ENCODE data around the gene APOM. TPM values are rescaled to one million over a fixed set of nuclear protein-coding genes. Genes with fewer than 3 reads are reported as not detected.

Gene APOM
- total RNA-seq, 2 experiments from 2014 or later = 3.1 to 4.6 TPM

DNA sequence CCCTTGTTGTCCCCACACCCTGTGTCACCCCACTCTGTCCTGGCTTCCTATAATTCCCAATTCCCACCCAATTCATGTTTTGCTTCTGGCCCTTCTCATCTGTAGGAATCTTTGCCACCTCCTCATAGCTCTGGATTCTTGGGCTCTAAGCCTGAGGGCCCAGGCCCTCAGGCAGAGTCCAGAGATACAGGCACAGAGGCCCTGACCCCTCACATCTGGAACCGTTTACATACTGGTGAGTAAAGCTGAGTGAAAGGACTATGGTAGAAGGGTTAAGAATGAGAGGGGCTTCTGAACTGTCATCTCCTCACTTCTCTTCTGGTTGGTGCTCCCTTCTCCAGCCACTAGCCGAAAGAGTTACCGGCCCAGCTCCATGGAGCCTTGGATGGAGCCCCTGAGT is 21.6 kb upstream of the APOM start:
- POLR2A ChIA-PET = interaction anchor here (1.0 kb wide), 1 partner anchor 13 kb away, joined by 7 read pairs; the partner anchor contains the start of gene PRRC2A
- Mint-ChIP-seq H3K4me1 (peaks cover 1% of the 10 kb centered on the region), H3K9me3 (no peaks in the 10 kb centered on the region), H3K4me3 (no peak overlapping the region), H3K27ac (no peak overlapping the region), H3K27me3 (no peaks in the 10 kb centered on the region), H3K36me3 (peaks cover 35% of the 10 kb centered on the region)
- ATAC-seq (ENCODE audit: low read depth) = no peak
- no peak for DNase-seq

DNA sequence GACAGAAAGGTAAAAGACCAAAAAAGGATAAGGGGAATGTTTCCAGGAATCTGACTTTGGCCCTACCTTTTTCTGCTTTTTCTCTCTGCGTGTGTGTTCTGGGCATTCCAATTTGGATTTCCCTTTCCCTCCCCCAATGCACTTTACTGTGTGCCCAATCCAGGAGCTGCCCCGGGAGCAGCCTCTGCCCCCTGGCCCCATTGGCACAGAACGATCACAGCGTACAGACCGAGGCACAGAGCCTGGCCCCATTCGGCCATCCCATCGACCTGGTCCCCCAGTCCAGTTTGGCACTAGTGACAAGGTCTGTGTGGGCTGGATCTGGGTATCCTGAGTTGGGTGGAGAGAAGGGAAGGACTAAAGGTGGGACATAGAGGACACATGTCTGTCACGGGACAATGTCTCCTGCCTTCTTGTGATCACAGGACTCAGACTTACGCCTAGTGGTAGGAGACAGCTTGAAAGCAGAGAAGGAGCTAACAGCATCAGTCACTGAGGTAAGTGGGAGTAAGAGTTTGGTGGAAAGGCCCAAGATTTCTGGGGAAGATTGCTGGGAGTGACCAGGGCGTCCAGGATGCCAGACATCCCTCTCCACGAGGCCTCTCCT is 20.6 kb upstream of the APOM start:
- Mint-ChIP-seq H3K27ac (no peak overlapping the region), H3K9me3 (no peaks in the 10 kb centered on the region), H3K4me3 (no peak overlapping the region), H3K27me3 (no peaks in the 10 kb centered on the region), H3K36me3 (peaks cover 30% of the 10 kb centered on the region), H3K4me1 (peaks cover 6% of the 10 kb centered on the region)
- POLR2A ChIA-PET = interaction anchor here (1.0 kb wide), 1 partner anchor 8 kb away, joined by 3 read pairs; no protein-coding TSS in a partner anchor
- ATAC-seq (ENCODE audit: low read depth) (no peak), DNase-seq (no peak)

DNA sequence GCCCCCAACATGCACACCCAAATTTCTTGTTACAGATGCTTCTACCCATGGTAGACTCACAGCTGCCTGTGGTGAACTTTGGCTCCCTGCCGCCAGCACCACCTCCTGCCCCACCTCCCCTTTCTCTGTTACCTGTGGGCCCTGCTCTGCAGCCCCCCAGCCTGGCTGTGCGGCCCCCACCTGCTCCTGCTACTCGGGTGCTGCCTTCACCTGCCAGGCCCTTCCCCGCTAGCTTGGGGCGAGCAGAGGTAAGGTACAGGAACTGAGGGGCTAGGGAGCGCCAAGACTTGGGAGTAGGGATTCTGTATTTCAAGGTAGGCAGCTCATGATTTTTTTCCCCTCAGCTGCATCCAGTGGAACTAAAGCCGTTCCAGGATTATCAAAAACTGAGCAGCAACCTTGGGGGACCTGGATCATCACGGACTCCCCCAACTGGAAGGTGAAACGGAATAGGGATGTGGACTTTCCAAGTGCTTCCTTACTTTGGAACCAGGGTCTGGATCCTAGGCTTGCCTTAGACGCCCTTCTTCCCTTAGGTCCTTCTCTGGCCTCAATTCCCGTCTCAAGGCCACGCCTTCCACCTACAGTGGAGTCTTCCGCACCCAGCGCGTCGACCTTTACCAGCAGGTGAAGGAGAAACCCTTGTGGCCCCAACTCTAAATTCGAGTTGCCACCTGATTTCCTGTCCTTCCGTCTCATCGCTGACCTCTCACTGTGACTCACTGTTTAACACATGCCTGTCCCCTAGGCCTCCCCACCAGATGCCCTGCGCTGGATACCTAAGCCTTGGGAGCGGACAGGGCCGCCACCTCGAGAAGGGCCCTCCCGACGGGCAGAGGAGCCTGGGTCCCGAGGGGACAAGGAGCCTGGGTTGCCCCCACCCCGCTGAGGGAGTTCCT is 18.7 kb upstream of the APOM start:
- peaks cover 20% of the 10 kb centered on the region for H3K36me3 Mint-ChIP-seq
- no peaks in the 10 kb centered on the region for H3K27me3 Mint-ChIP-seq
- peaks cover 9% of the 10 kb centered on the region for H3K4me1 Mint-ChIP-seq
- H3K27ac Mint-ChIP-seq = peak overlapping the region; percentile 51
- no peak overlapping the region for H3K4me3 Mint-ChIP-seq
- DNase-seq (no peak), ATAC-seq (ENCODE audit: low read depth) (no peak)
- no peaks in the 10 kb centered on the region for H3K9me3 Mint-ChIP-seq
- POLR2A ChIA-PET = interaction anchor here (0.6 to 1.6 kb wide), 3 partner anchors 10 to 18 kb away, joined by 3 to 6 read pairs (median 4); partner anchors contain the start of gene PRRC2A

DNA sequence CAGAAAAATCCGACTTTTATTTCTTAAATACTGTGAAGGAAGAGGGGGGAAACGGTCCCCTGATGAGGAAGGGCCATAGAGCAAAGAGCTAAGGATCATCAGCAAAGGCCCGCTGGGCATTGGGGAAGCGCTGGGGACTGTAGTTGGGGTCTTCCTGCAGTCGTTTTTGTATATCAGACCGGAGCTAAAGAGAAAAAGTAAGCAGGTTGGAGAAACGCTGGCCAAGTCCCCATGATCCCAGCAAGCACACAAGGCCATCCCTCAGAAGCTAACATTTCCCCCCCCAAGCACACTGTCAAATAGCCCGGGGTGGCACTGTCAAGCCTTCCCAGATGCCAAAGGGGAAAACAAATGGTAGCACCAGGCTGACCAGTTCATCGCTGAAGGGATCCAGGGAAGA is 16.7 kb upstream of the APOM start:
- Mint-ChIP-seq H3K27me3 (no peaks in the 10 kb centered on the region), H3K4me1 (peaks cover 8% of the 10 kb centered on the region), H3K27ac (no peak overlapping the region), H3K9me3 (no peaks in the 10 kb centered on the region), H3K4me3 (no peak overlapping the region), H3K36me3 (peaks cover 18% of the 10 kb centered on the region)
- no peak for DNase-seq
- ATAC-seq (ENCODE audit: low read depth) = no peak
- POLR2A ChIA-PET = interaction anchor here (0.5 to 2.4 kb wide), 5 partner anchors 11 to 42 kb away, joined by 3 to 10 read pairs (median 3); partner anchors contain the start of gene BAG6

DNA sequence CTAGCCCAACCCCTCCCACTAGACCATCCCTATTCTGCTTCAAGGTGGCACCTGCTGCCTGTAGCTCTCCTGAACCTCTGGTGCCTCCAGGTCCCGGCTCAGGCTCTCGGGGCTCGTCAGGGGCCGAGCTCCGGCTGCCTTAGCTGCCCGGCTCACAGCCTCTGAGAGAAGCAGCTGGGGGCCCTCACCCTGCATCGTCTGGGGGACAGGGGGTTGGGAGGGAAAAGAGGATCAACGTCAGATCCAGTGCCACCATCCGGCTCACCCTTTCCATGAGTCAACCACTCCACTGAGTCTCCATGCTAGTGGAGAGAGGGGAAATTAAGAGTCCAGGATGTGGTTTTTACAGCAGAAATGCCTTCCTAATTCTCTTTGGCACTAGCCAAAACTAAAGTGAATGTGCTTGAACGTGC is 16.2 kb upstream of the APOM start:
- Mint-ChIP-seq H3K4me1 (peaks cover 8% of the 10 kb centered on the region), H3K27me3 (no peaks in the 10 kb centered on the region), H3K9me3 (no peaks in the 10 kb centered on the region), H3K27ac (no peak overlapping the region), H3K4me3 (no peak overlapping the region), H3K36me3 (peaks cover 17% of the 10 kb centered on the region)
- DNase-seq = no peak
- ATAC-seq (ENCODE audit: low read depth) = no peak
- POLR2A ChIA-PET = interaction anchor here (0.7 to 2.4 kb wide), 5 partner anchors 11 to 21 kb away, joined by 3 to 10 read pairs (median 3); partner anchors contain the start of genes BAG6 and C6orf47

DNA sequence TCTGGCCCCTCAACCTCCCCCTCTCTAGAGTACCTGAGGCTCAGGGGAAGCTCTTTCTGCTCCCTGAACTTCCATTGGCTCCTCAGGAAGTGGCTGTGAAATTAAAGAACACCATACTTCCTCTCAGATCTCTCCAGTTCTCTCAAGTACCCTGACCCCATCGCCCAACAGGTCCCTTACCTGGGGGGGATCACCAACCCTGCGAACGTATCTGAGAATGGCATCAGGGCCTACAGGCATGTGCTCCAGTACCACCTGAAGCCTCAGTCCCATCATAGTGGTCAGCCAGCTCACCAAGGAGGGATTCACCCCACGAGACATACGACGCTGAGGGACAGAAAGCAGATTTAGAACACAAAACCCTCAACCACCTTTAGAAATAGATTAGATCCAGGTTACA is 15.1 kb upstream of the APOM start:
- DNase-seq = no peak
- POLR2A ChIA-PET = interaction anchor here (1.3 to 2.4 kb wide), 2 partner anchors 12 to 13 kb away, joined by 5 to 10 read pairs; partner anchors contain the start of gene BAG6
- no peak overlapping the region for H3K27ac Mint-ChIP-seq
- peaks cover 17% of the 10 kb centered on the region for H3K36me3 Mint-ChIP-seq
- no peaks in the 10 kb centered on the region for H3K9me3 Mint-ChIP-seq
- H3K4me3 Mint-ChIP-seq = no peak overlapping the region
- peaks cover 12% of the 10 kb centered on the region for H3K4me1 Mint-ChIP-seq
- ATAC-seq (ENCODE audit: low read depth) = no peak
- H3K27me3 Mint-ChIP-seq = no peaks in the 10 kb centered on the region

DNA sequence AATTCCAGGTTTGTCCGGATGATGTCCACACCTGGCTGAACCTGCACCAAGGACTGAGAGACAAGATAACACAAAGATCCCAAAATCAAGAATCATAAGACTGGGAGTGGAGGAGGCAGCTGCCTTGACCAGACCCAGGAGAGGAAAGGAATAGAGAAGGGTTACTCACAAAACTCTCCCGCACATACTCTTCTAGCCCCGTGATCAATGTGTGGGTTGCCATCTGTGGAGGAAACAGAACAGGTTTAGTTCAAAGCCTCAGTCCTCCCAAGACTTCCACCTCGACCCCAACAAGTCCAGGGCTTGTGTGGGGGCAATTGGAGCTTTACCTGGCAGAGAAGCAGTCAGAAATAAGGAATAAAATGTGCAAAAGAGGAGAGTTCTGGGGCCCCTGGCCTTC is 14.3 kb upstream of the APOM start:
- Mint-ChIP-seq H3K27ac (peak overlapping the region; percentile 8), H3K4me1 (peaks cover 13% of the 10 kb centered on the region), H3K4me3 (no peak overlapping the region), H3K27me3 (no peaks in the 10 kb centered on the region), H3K36me3 (peaks cover 18% of the 10 kb centered on the region), H3K9me3 (no peaks in the 10 kb centered on the region)
- ATAC-seq (ENCODE audit: low read depth) = no peak
- POLR2A ChIA-PET = no interaction called here
- DNase-seq = no peak

DNA sequence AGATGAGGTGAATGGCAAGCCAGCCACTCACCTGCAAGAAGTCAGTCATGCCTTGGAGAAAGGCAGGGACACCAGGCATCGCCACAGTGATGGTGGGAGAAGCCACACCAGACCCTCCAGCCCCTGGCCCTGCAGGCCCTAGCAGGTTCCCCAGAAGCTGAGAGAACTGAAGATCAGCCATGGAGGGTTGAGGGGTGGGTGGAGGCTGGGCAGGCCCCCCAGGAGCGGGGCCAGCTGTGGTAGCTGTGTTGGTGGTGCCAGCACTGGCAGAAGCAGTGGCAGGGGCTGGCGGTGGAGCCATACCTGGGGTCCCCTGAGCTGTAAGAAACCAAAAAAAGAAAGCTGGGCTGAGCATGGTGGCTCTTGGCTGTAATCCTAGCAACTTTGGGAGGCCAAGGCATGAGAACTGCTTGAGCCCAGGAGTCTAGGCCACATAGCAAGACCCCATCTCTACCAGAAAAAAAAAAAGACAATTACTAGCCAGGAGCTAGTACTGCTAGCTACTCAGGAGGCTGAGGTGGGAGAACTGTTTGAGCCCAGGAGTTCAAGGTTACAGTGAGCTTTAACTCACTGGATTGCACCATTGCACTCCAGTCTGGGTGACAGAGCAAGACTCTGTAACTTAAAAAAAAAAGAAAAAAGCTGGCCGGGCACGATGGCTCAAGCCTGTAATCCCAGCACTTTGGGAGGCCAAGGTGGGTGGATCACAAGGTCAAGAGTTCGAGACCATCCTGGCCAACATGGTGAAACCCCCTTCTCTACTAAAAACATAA is 12.7 kb upstream of the APOM start:
- peaks cover 17% of the 10 kb centered on the region for H3K36me3 Mint-ChIP-seq
- H3K9me3 Mint-ChIP-seq = no peaks in the 10 kb centered on the region
- peak overlapping the region; percentile 21 for H3K27ac Mint-ChIP-seq
- POLR2A ChIA-PET = interaction anchor here (1.3 kb wide), 1 partner anchor 9 kb away, joined by 7 read pairs; no protein-coding TSS in a partner anchor
- no peaks in the 10 kb centered on the region for H3K27me3 Mint-ChIP-seq
- H3K4me3 Mint-ChIP-seq = no peak overlapping the region
- H3K4me1 Mint-ChIP-seq = peaks cover 13% of the 10 kb centered on the region
- no peak for ATAC-seq (ENCODE audit: low read depth)
- DNase-seq = no peak

DNA sequence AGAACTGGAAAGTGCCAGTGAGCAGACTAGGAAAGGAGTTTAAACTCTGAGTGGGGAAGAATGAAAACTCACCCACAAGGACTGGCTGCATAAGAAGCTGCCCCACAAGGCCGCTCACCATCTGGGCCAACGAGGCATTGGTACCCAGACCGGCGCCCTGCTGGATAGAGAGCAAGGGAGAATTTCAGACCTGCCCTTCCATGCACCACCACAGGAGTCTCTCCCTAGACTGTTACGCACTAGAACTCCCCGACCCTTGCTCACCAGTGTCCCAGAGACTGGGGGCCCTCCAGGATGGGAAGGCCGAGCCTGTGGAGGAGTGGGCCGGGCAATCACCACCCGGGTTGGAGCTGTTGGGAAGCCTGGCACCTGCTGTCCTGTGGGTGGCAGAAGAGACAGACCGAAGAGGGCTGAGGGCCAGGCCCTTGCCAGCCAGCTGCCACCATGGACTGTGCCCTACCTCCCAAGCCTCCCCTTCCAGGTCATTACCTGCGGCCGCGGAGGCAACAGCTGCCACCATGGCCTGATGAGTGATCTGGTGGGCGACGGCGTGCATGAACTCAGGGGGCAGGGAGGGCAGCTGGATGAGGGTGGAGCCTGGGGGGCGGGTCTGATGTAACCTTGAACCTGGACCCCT is 11.8 kb upstream of the APOM start:
- Mint-ChIP-seq H3K36me3 (peaks cover 18% of the 10 kb centered on the region), H3K9me3 (no peaks in the 10 kb centered on the region), H3K4me1 (peaks cover 16% of the 10 kb centered on the region), H3K27ac (no peak overlapping the region), H3K27me3 (no peaks in the 10 kb centered on the region), H3K4me3 (no peak overlapping the region)
- POLR2A ChIA-PET = interaction anchor here (0.7 to 0.8 kb wide), 2 partner anchors 21 to 177 kb away, joined by 3 read pairs; no protein-coding TSS in a partner anchor
- ATAC-seq (ENCODE audit: low read depth) (no peak), DNase-seq (no peak)

DNA sequence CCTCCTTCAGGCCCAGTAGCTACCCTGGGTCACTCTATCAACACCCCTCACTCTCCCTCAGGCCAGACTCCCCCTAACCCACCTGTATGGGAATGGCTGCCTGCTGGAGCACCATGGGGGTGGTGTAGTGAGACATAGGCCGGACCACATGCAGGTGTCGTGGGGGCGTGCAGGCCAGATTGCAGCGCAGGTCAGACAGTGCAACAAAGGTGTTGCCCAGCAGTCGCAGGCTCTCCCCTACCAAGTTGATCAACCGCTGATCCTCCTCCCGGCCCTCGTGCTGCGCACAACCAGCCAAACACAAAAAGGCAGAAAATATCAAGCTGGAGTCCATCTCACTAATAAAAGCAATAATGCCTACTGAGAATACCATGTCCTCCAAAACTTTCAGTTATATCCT is 10.4 kb upstream of the APOM start:
- Mint-ChIP-seq H3K4me1 (peaks cover 17% of the 10 kb centered on the region), H3K27ac (peak overlapping the region; percentile 47), H3K9me3 (no peaks in the 10 kb centered on the region), H3K4me3 (no peak overlapping the region), H3K36me3 (peaks cover 23% of the 10 kb centered on the region), H3K27me3 (no peaks in the 10 kb centered on the region)
- no peak for DNase-seq
- no peak for ATAC-seq (ENCODE audit: low read depth)
- POLR2A ChIA-PET = no interaction called here

DNA sequence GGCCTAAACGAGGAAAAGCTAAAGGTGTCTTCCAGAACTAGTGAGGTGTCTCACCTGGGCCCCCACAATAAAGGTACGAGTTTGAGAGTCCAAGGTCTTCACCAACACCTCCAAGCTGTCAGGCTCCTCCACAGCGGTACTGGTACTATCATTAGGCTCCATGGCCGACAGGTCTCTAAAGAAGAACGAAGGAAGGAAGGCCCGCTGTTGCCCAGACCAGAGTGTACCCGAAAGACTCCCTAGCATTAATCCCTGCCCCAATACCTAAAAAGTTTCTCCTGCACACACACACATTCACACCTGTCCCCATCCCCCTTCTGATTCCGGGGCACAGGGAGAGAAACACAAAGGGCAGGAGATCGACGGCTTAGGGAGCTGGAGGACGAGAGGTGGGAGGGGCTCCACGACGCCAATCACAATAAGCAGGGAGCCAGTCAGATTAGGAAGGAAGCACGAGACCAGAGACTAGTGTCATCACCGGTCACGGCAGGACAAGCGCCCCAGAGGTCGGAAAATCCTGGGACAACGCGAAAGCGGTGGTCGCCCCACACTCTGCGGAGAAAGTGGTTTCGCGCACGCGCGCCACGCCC is 4.0 kb upstream of the APOM start:
- no peak for DNase-seq
- peaks cover 35% of the 10 kb centered on the region for H3K4me1 Mint-ChIP-seq
- peak overlapping the region; percentile 99 for H3K27ac Mint-ChIP-seq
- H3K4me3 Mint-ChIP-seq = peak overlapping the region; percentile 94
- H3K27me3 Mint-ChIP-seq = no peaks in the 10 kb centered on the region
- H3K9me3 Mint-ChIP-seq = no peaks in the 10 kb centered on the region
- POLR2A ChIA-PET = interaction anchor here (0.6 to 8.0 kb wide), 24 partner anchors 9 to 318 kb away, joined by 3 to 138 read pairs (median 6); partner anchors contain the start of genes C6orf47, CSNK2B, DDX39B and EHMT2
- H3K36me3 Mint-ChIP-seq = peaks cover 28% of the 10 kb centered on the region
- peak; percentile 55 for ATAC-seq (ENCODE audit: low read depth)

All from activated naive CD8-positive, alpha-beta T cell treated with anti-CD3 and anti-CD28 coated beads, Interleukin-2, amount 10 ng/mL, durations not matched to agents 7 days and 5 days (primary cell).